ENCODE results near the gene LIMCH1.
"Not testable (repeated sequence)": the region's sequence is repeated elsewhere in the genome, so short reads cannot be mapped to it uniquely, and the experiment has no call there.

Gene LIMCH1

GRCh38 chr4:41646862-41647261 is 108.9 kb downstream of the LIMCH1 start:
- no peak for DNase-seq

- DNase-seq: no peak
Measured at GRCh38 chr4:41647383-41647782, 109.4 kb downstream of the LIMCH1 start.

GRCh38 chr4:41651150-41651549 is 113.2 kb downstream of the LIMCH1 start:
- not testable (repeated sequence) for DNase-seq

GRCh38 chr4:41652971-41653370 is 115.0 kb downstream of the LIMCH1 start:
- DNase-seq: no peak

- no peak for DNase-seq
Measured at GRCh38 chr4:41653523-41653922, 115.6 kb downstream of the LIMCH1 start.

- no peak for DNase-seq
Measured at GRCh38 chr4:41655177-41655576, 117.2 kb downstream of the LIMCH1 start.

- DNase-seq: no peak
Measured at GRCh38 chr4:41656106-41656505, 118.1 kb downstream of the LIMCH1 start.

- no peak for DNase-seq
Measured at GRCh38 chr4:41656572-41657520, 118.9 kb downstream of the LIMCH1 start.

GRCh38 chr4:41657561-41657960 is 119.6 kb downstream of the LIMCH1 start:
- DNase-seq: no peak

- no peak for DNase-seq
Measured at GRCh38 chr4:41658163-41658562, 120.2 kb downstream of the LIMCH1 start.

GRCh38 chr4:41660352-41660751 is 122.4 kb downstream of the LIMCH1 start:
- DNase-seq: no peak

GRCh38 chr4:41661442-41662076 is 123.6 kb downstream of the LIMCH1 start:
- peak; percentile 29 for DNase-seq

GRCh38 chr4:41665636-41666207 is 127.8 kb downstream of the LIMCH1 start:
- DNase-seq: no peak

GRCh38 chr4:41668024-41668423 is 130.1 kb downstream of the LIMCH1 start:
- no peak for DNase-seq

- peak; percentile 88 for DNase-seq
Measured at GRCh38 chr4:41670530-41670929, 132.6 kb downstream of the LIMCH1 start.

- DNase-seq: no peak
Measured at GRCh38 chr4:41670982-41671381, 133.0 kb downstream of the LIMCH1 start.

- DNase-seq: no peak
Measured at GRCh38 chr4:41678086-41678816, 140.3 kb downstream of the LIMCH1 start.

GRCh38 chr4:41678951-41679350 is 141.0 kb downstream of the LIMCH1 start:
- no peak for DNase-seq

GRCh38 chr4:41679991-41680390 is 142.0 kb downstream of the LIMCH1 start:
- no peak for DNase-seq

- DNase-seq: no peak
Measured at GRCh38 chr4:41681054-41681453, 143.1 kb downstream of the LIMCH1 start.

- DNase-seq: no peak
Measured at GRCh38 chr4:41683326-41683725, 145.4 kb downstream of the LIMCH1 start.

GRCh38 chr4:41686893-41687292 is 148.9 kb downstream of the LIMCH1 start:
- no peak for DNase-seq

GRCh38 chr4:41687971-41688370 is 150.0 kb downstream of the LIMCH1 start:
- no peak for DNase-seq

Data from NCI-H345 (cell line).